Smooth muscle cell (in vitro differentiated cells): ENCODE measurements around the gene KBTBD3. TPM values are rescaled to one million over a fixed set of nuclear protein-coding genes. Genes with fewer than 3 reads are reported as not detected.

Experiments
- DNase-seq: peaks from one replicate; lab custom pipeline; 2025; ENCODE audit not compliant: unreplicated experiment; lab: John Stamatoyannopoulos, UW
- H2AFZ ChIP-seq: fragments of 200-600 bp; sonication (generic); 2 replicates; pipeline ENCODE4 v1.6.0; 2016; ENCODE audit warnings: antibody characterized with exemption, low read depth, mild to moderate bottlenecking
- H3F3A ChIP-seq: fragments of 200-600 bp; sonication (generic); 2 replicates; pipeline ENCODE4 v1.6.0; 2017; ENCODE audit warnings: antibody characterized with exemption, low read depth
- H3K27ac ChIP-seq: fragments of 200-600 bp; sonication (generic); 2 replicates; pipeline ENCODE4 v1.5.1; 2016; ENCODE audit warnings: low read depth, mild to moderate bottlenecking
- H3K27me3 ChIP-seq: fragments of 200-600 bp; sonication (generic); 2 replicates; pipeline ENCODE4 v1.6.1; 2016; ENCODE audit warnings: low read depth, mild to moderate bottlenecking
- H3K36me3 ChIP-seq: fragments of 200-600 bp; sonication (generic); 2 replicates; pipeline ENCODE4 v1.5.1; 2016; ENCODE audit warnings: low read depth
- H3K4me1 ChIP-seq: fragments of 200-600 bp; sonication (generic); 2 replicates; pipeline ENCODE4 v1.5.1; 2016; ENCODE audit warnings: low read depth
- H3K4me2 ChIP-seq: fragments of 200-600 bp; sonication (generic); 2 replicates; pipeline ENCODE4 v1.6.0; 2016; ENCODE audit warnings: mild to moderate bottlenecking
- H3K4me3 ChIP-seq: fragments of 200-600 bp; sonication (generic); 2 replicates; pipeline ENCODE4 v1.5.1; 2016; ENCODE audit warnings: mild to moderate bottlenecking
- H3K79me2 ChIP-seq: fragments of 200-600 bp; sonication (generic); 2 replicates; pipeline ENCODE4 v1.6.0; 2016; ENCODE audit warnings: low read depth, mild to moderate bottlenecking
- H3K9ac ChIP-seq: fragments of 200-600 bp; sonication (generic); 2 replicates; pipeline ENCODE4 v1.6.0; 2016; ENCODE audit warnings: low read depth
- H3K9me3 ChIP-seq: fragments of 200-600 bp; sonication (generic); replicated peaks from 2 replicates; pipeline ENCODE4 v1.5.1; 2016; ENCODE audit warnings: low read depth
- H4K20me1 ChIP-seq: fragments of 200-600 bp; sonication (generic); 2 replicates; pipeline ENCODE4 v1.6.0; 2016; ENCODE audit warnings: low read depth
- WGBS: methylation state at CpG from one replicate; pipeline ENCODE4 v1.1.7; 2016; ENCODE audit warnings: low lambda C conversion rate; 5-methylcytosine and 5-hydroxymethylcytosine counted together
- polyA plus RNA-seq: library from polyadenylated mRNA; unstranded; fragments of >200 nt; fragmentation: Nextera tagmentation; extraction: Ambion mirVana; gene quantifications from 2 replicates; pipeline ENCODE4 v1.2.1, GENCODE V29; 2016
- total RNA-seq: library from RNA; depleted of rRNA; stranded (reverse); fragments of >200 nt; gene quantifications from 2 replicates; pipeline ENCODE4 v1.2.3, GENCODE V29; 2014
- TF ChIP-seq, protein P1 (sequence below): fragments of 200-600 bp; sonication (generic); IDR thresholded peaks from 2 replicates; pipeline ENCODE4 v1.5.1; 2017; ENCODE audit warnings: borderline replicate concordance, mild to moderate bottlenecking, antibody characterized with exemption; ENCODE audit not compliant: insufficient read depth, poor library complexity, severe bottlenecking

The KBTBD3 gene
- total and polyA plus RNA-seq, 2 experiments from 2014 or later, result 2.2 to 6.3 TPM

DNA sequence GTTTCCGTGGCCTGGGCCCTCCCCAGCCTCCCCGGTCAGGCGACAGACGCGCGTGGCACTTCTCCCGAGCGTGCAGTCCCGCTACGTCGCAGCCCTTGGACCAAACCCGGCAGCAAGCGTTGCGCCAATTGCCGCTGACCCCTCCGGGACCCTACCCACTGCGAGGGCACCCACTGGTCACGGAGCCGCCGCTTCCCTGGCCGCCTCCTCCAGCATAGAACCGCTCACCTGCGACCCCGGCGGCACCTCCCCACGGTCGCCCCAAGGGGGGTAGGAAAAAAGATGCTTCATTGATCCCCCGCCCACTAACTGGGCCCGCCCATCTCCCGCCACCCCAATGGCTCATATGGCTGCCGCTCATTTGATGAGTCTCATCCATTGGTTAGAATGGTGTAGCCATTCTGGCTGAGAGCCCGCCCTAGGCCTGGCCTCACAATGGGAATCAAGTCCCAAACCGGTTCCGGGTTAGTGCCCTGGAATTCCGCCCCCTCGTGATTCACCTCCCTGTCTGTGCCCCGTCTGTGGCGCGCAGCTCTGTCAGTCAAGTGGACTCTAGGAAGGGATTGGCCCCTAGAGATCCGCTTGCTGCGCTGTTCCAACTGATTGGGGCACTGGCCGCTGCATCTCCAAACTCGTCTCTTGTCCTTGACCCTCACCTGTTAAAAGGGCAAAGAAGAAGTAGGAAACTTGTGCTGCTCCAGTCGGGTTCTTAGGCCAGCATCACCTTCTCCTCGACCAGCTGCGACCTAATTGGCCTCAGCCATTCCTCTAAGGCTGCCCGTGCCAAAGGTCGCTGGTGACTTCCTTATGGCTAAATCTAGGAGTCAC lies 55.0 kb downstream of the KBTBD3 start, which contains the start of gene MSANTD4:
Gene MSANTD4 (minus strand): TSS at position 274 of the 828 bp plus-strand sequence. CDS start 11,323 bp downstream, outside the sequence.
- no peak within 1 kb of the TSS for H3K27ac ChIP-seq
- peaks cover under 1% of the 10 kb centered on the region for H4K20me1 ChIP-seq
- peak within 1 kb of the TSS; percentile 74 for H3K4me3 ChIP-seq
- no peaks in the 10 kb centered on the region for H3K27me3 ChIP-seq
- no peaks in the 10 kb centered on the region for H3F3A ChIP-seq
- peak; percentile 87 for DNase-seq
- peak within 1 kb of the TSS; percentile 89 for H2AFZ ChIP-seq
- TF ChIP-seq, protein P1, sequence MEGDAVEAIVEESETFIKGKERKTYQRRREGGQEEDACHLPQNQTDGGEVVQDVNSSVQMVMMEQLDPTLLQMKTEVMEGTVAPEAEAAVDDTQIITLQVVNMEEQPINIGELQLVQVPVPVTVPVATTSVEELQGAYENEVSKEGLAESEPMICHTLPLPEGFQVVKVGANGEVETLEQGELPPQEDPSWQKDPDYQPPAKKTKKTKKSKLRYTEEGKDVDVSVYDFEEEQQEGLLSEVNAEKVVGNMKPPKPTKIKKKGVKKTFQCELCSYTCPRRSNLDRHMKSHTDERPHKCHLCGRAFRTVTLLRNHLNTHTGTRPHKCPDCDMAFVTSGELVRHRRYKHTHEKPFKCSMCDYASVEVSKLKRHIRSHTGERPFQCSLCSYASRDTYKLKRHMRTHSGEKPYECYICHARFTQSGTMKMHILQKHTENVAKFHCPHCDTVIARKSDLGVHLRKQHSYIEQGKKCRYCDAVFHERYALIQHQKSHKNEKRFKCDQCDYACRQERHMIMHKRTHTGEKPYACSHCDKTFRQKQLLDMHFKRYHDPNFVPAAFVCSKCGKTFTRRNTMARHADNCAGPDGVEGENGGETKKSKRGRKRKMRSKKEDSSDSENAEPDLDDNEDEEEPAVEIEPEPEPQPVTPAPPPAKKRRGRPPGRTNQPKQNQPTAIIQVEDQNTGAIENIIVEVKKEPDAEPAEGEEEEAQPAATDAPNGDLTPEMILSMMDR, result no peak
- peak within 1 kb of the TSS; percentile 41 for H3K9ac ChIP-seq
- H3K4me1 ChIP-seq, result peaks cover 15% of the 10 kb centered on the region
- no peaks in the 10 kb centered on the region for H3K36me3 ChIP-seq
- H3K4me2 ChIP-seq, result peak within 1 kb of the TSS; percentile 92
- peaks cover 40% of the 10 kb centered on the region for H3K79me2 ChIP-seq
- H3K9me3 ChIP-seq, result no peaks in the 10 kb centered on the region
- 3% methylated on average over 43 of the region's 48 CpGs for WGBS

DNA sequence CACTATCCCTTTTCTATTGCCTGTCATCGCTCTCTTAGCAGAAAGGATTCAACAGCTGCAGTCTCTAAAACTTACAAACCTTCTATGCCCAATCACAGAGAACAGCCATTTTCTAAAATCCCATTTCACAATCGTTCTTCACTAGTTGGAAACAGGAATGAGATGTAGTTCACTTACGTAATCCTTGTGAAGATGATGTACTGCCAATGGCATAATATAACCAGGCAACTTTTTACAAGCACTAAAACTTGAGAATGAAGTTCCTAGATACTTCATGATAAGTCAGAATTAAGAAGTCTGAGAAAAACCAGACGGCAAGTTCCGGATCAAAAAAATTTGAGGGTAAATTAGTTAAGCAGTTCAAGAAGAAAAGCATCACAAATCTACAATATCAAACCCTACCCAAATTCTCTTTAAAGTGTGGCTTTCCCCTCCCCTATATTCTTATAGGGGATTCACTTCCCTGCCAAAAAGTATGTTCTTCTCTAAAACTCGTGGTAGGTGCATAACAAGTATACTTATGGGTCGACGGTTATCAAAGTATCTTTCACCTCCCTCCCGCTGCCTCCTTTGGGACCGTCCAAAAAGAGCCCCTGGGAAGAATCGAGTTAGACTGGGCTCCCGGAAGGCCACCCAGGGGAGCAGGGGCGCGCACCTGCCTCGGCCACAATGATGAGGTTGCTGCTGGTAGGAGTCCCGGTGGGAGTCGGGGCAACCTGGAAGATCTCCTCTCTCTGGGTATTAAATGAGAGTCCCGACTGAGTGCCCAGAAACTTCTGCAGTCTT lies 55.8 kb downstream of the KBTBD3 start:
- no peaks in the 10 kb centered on the region for H3K36me3 ChIP-seq
- H3K4me3 ChIP-seq, result peak overlapping the region; percentile 74
- peak overlapping the region; percentile 92 for H3K4me2 ChIP-seq
- no peak overlapping the region for H3K27ac ChIP-seq
- H2AFZ ChIP-seq, result peak overlapping the region; percentile 86
- TF ChIP-seq, protein P1, result no peak
- no peaks in the 10 kb centered on the region for H3F3A ChIP-seq
- H3K9me3 ChIP-seq, result no peaks in the 10 kb centered on the region
- H3K9ac ChIP-seq, result peak overlapping the region; percentile 41
- 17% methylated on average over 18 of the region's 18 CpGs for WGBS
- peaks cover 48% of the 10 kb centered on the region for H3K79me2 ChIP-seq
- H4K20me1 ChIP-seq, result peaks cover 8% of the 10 kb centered on the region
- no peak for DNase-seq
- peaks cover 15% of the 10 kb centered on the region for H3K4me1 ChIP-seq
- no peaks in the 10 kb centered on the region for H3K27me3 ChIP-seq

DNA sequence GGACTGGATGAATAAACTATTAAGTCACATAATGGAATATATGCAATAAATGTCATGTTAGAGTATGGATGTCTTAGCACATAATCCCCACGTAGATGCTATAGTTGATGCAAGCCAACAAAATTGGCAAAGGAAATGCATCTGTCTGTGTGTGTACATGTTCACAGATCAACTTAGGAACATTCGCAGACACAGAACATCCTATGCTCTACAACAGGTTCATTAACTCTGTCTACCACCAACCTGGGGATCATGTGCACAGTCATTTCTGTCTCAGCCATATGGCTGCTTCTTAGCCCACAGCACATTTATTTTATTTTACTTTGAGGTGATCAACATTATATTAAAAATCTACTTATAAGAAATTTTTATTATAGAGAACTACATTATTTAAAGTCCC lies 60.1 kb downstream of the KBTBD3 start:
- H3K9me3 ChIP-seq, result no peaks in the 10 kb centered on the region
- H3K4me1 ChIP-seq, result peaks cover 21% of the 10 kb centered on the region
- H3K4me2 ChIP-seq, result no peak overlapping the region
- H4K20me1 ChIP-seq, result peaks cover 38% of the 10 kb centered on the region
- H3K9ac ChIP-seq, result no peak overlapping the region
- H2AFZ ChIP-seq, result no peak overlapping the region
- no peak overlapping the region for H3K4me3 ChIP-seq
- no peaks in the 10 kb centered on the region for H3K36me3 ChIP-seq
- peaks cover 4% of the 10 kb centered on the region for H3F3A ChIP-seq
- no peak for DNase-seq
- no peaks in the 10 kb centered on the region for H3K27me3 ChIP-seq
- TF ChIP-seq, protein P1, result no peak
- H3K79me2 ChIP-seq, result peaks cover 68% of the 10 kb centered on the region
- WGBS, result 96% methylated on average over 2 of the region's 2 CpGs
- H3K27ac ChIP-seq, result no peak overlapping the region
